HepG2 (cell line): ENCODE measurements around the gene DEFB131B. TPM values are rescaled to one million over a fixed set of nuclear protein-coding genes. Genes with fewer than 3 reads are reported as not detected.

Experiments used
- BRD4 ChIP-seq: sonication (generic); formaldehyde crosslinking; IDR thresholded peaks from 2 replicates; pipeline ENCODE4 v1.4.0; 2020; ENCODE audit warnings: missing genetic modification reagents
- CBX2 ChIP-seq, 2 experiments: fragments of 200-600 bp in 1 of 2; sonication (generic); formaldehyde crosslinking in 1 of 2; IDR thresholded peaks; 2 replicates each; pipeline versions ENCODE4 v1.7.0 to v1.8.1; 2018 to 2022; ENCODE audit warnings: low read depth in 2 of 2, low read length in 1 of 2, mild to moderate bottlenecking in 1 of 2, missing genetic modification reagents in 1 of 2
- CHCHD3 ChIP-seq: sonication (generic); formaldehyde crosslinking; IDR thresholded peaks from 2 replicates; pipeline ENCODE4 v1.8.0; 2022; ENCODE audit warnings: mild to moderate bottlenecking, missing genetic modification reagents, moderate library complexity
- GLMP ChIP-seq: sonication (generic); formaldehyde crosslinking; IDR thresholded peaks from 2 replicates; pipeline ENCODE4 v1.9.0; 2021; ENCODE audit warnings: missing genetic modification reagents, mild to moderate bottlenecking, borderline replicate concordance
- GPBP1L1 ChIP-seq: sonication (generic); formaldehyde crosslinking; IDR thresholded peaks from 2 replicates; pipeline ENCODE4 v1.5.0; 2020; ENCODE audit warnings: mild to moderate bottlenecking, missing genetic modification reagents
- IKZF1 ChIP-seq: fragments of 450-650 bp; IDR thresholded peaks from 2 replicates; pipeline ENCODE4 v1.7.1; 2016
- NFE2 ChIP-seq: sonication (generic); formaldehyde crosslinking; IDR thresholded peaks from 2 replicates; pipeline ENCODE4 v1.4.0; 2020; ENCODE audit warnings: missing genetic modification reagents
- PRDM10 ChIP-seq: sonication (generic); formaldehyde crosslinking; IDR thresholded peaks from 2 replicates; pipeline ENCODE4 v1.4.0; 2020; ENCODE audit warnings: low read depth, missing genetic modification reagents
- RFXAP ChIP-seq: sonication (generic); formaldehyde crosslinking; IDR thresholded peaks from 2 replicates; pipeline ENCODE4 v1.4.0; 2020; ENCODE audit warnings: missing genetic modification reagents, borderline replicate concordance
- TAF15 ChIP-seq: fragments of 200-400 bp; formaldehyde crosslinking; IDR thresholded peaks from one replicate; pipeline ENCODE4 v1.6.1; 2018; ENCODE audit warnings: mild to moderate bottlenecking, low read depth, low read length; ENCODE audit not compliant: poor library complexity, severe bottlenecking
- TARDBP ChIP-seq: sonication (generic); formaldehyde crosslinking; IDR thresholded peaks from 2 replicates; pipeline ENCODE4 v1.8.0; 2022; ENCODE audit warnings: mild to moderate bottlenecking, missing genetic modification reagents
- TFDP2 ChIP-seq: sonication (generic); formaldehyde crosslinking; IDR thresholded peaks from 2 replicates; pipeline ENCODE4 v1.4.0; 2020; ENCODE audit warnings: missing genetic modification reagents
- ZMAT5 ChIP-seq: sonication (generic); formaldehyde crosslinking; IDR thresholded peaks from 2 replicates; pipeline ENCODE4 v1.5.0; 2020; ENCODE audit warnings: mild to moderate bottlenecking, low read depth, missing genetic modification reagents, borderline replicate concordance
- ZNF530 ChIP-seq: sonication (generic); formaldehyde crosslinking; IDR thresholded peaks from 2 replicates; pipeline ENCODE4 v1.5.0; 2020; ENCODE audit warnings: low read depth, mild to moderate bottlenecking, missing genetic modification reagents
- ZNF709 ChIP-seq: sonication (generic); formaldehyde crosslinking; IDR thresholded peaks from 2 replicates; pipeline ENCODE4 v1.5.0; 2020; ENCODE audit warnings: mild to moderate bottlenecking, missing genetic modification reagents
- ZNF710 ChIP-seq: sonication (generic); formaldehyde crosslinking; IDR thresholded peaks from 2 replicates; pipeline ENCODE4 v1.5.0; 2020; ENCODE audit warnings: mild to moderate bottlenecking, missing genetic modification reagents, borderline replicate concordance
- ZNF775 ChIP-seq: sonication (generic); formaldehyde crosslinking; IDR thresholded peaks from 2 replicates; pipeline ENCODE4 v1.4.0; 2020; ENCODE audit warnings: missing genetic modification reagents, mild to moderate bottlenecking, moderate library complexity, borderline replicate concordance
- ZNF841 ChIP-seq: sonication (generic); formaldehyde crosslinking; IDR thresholded peaks from 2 replicates; pipeline ENCODE4 v1.8.1; 2023; ENCODE audit warnings: missing genetic modification reagents, borderline replicate concordance
- polyA plus RNA-seq, 8 experiments: library from polyadenylated mRNA; depleted of rRNA in 3 of 8; stranded (reverse) in 7 of 8; unstranded in 1 of 8; fragments of >200 nt; fragmentation: Illumina TruSeq in 4 of 8; extraction: Trizol in 4 of 8; gene quantifications; 2 replicates each; pipeline versions ENCODE4 v1.2.1 to v1.2.3, GENCODE V29; 2011 to 2016; ENCODE audit warnings: low read depth in 4 of 8, missing spikeins in 1 of 8, mixed read lengths in 1 of 8; ENCODE audit not compliant: insufficient read depth in 1 of 8
- total RNA-seq, 5 experiments: library from RNA; depleted of rRNA; stranded (reverse); fragments of >200 nt; fragmentation: Illumina TruSeq; extraction: Trizol; gene quantifications; 2 replicates each; pipeline ENCODE4 v1.2.3, GENCODE V29; 2016; ENCODE audit warnings: low read depth in 1 of 5

DEFB131B gene
- total and polyA plus RNA-seq, 2 of the 13 experiments (the other 11 are each of a cell fraction or from before 2014, with no cell fraction given), result not detected

- TF ChIP-seq GPBP1L1 (CRISPR knock-in tag) (no peak), ZNF530 (CRISPR knock-in tag) (no peak), TAF15 (no peak), RFXAP (CRISPR knock-in tag) (0 out of 2 replicates have a peak, but pooled peaks have one; percentile 27), IKZF1 (no peak), BRD4 (0 out of 2 replicates have a peak, but pooled peaks have one; percentile 33), ZNF710 (no peak), ZNF709 (CRISPR knock-in tag) (no peak), ZNF775 (CRISPR knock-in tag) (no peak), TFDP2 (CRISPR knock-in tag) (peak; percentile 96), CBX2 (IDR thresholded peaks at IDR 0.05; ENCODE audit: low read depth, low read length) (no peak), CBX2 (CRISPR knock-in tag; IDR thresholded peaks at IDR 0.05; ENCODE audit: low read depth) (no peak), CHCHD3 (CRISPR knock-in tag) (no peak), ZNF841 (CRISPR knock-in tag) (no peak), TARDBP (CRISPR knock-in tag) (no peak), PRDM10 (CRISPR knock-in tag) (no peak), NFE2 (CRISPR knock-in tag) (no peak), ZMAT5 (CRISPR knock-in tag) (no peak), GLMP (CRISPR knock-in tag) (no peak)
Measured at GRCh38 chr11:71927820-71928736, 49.8 kb downstream of the DEFB131B start, which contains the start of gene XNDC1N (continued).
